Lung microvascular endothelial cell (primary cell): ENCODE results near the gene LRRC74A. TPM values are rescaled to one million over a fixed set of nuclear protein-coding genes. Genes with fewer than 3 reads are reported as not detected.

Experiments used
- DNase-seq, 2 donors: peaks; one replicate each; pipeline versions ENCODE4 v3.0.0 to v3.0.0-alpha.2; 2010; ENCODE audit warnings: low read depth in 2 of 2
- total RNA-seq: library from RNA; depleted of rRNA; stranded (reverse); fragments of >200 nt; gene quantifications from 2 replicates; pipeline ENCODE4 v1.2.1, GENCODE V29; 2014

LRRC74A gene
- total RNA-seq, 1 donor from 2014 or later, result not detected

DNA sequence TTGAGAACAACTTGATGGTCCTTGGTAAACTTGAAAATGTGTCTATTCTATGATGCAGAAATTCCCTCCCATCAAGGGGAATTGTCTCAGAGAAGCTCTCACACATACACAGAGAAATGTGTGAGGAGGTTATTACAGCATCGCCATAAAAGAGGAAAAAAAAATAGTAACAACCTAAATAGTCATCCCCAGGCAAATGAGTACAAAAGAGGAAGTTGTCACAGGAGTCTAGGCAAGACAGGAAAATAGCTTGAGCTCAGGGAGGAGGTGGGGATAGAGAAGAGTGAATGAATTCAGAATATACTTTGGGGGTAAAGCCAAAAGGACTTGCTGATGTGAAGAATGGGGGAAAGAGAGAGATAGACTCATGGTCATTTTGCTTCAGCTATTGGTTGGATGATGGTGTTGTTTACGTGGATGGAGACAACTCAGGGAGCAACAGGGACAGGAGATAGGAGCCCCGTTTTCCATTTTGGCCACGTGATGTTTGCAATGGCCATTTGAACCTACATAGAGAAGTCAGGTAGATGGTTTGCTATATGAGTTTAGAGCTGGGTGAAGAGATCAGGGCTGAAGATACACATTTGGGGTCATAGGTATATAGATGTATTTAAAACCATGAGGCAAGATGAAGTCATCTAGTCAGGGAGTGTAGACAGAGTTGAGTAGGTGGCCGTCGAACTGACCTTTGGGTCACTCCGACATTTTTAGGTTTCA lies 20.3 kb downstream of the LRRC74A start:
- DNase-seq, result no peak

DNA sequence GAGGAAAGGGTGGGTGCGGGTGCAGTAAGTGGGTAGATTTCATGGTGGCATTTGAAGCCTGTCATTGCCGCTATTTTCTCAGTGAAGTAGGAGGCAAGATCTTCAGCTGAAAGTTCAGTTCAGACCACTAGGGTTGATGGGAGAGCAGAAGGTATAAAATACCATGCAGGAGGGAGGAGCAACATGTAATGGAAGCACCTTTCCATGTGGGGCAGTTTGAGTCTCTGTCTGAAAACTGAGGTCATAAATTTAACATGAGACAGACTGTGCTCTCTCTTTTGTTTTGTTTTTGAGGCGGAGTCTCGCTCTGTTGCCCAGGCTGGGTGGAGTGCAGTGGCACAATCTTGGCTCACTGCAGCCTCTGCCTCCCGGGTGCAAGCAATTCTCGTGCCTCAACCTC lies 22.7 kb downstream of the LRRC74A start:
- no peak for DNase-seq

DNA sequence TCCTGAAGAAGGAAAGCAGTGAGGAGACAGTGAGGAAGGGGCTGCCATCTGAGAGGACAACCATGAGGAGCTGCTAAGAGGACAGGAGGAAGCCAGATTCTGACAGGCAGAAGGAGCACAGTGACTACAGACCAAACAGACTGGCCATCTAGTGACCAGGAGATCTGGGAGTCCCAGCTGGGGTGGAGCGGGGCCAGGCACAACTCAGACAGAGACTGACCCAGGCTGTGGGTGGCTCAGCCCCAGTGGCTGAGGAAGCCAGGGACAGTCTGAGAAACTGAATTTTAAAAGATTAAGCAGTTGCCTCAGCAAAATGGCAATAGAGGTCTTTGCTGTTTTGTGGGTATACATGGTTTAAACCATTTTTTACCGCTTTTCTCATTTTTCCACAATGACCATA lies 28.9 kb downstream of the LRRC74A start:
- DNase-seq, result no peak

DNA sequence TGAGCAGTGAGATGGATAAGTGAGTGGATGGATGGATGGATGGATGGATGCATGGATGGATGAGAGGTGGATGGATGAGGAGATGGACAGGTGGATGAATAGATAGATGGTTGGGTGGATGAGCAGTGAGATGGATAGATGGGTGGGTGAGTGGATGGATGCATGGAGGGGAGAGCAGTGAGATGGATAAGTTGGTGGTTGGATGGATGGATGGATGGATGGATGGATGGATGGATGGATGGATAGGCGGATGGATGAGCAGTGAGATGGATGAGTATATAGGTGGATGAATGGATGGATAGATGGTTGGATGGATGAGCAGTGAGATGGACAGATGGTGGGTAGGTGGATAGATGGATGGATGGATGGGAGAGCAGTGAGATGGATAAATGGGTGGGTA lies 30.6 kb downstream of the LRRC74A start:
- DNase-seq, result no peak

DNA sequence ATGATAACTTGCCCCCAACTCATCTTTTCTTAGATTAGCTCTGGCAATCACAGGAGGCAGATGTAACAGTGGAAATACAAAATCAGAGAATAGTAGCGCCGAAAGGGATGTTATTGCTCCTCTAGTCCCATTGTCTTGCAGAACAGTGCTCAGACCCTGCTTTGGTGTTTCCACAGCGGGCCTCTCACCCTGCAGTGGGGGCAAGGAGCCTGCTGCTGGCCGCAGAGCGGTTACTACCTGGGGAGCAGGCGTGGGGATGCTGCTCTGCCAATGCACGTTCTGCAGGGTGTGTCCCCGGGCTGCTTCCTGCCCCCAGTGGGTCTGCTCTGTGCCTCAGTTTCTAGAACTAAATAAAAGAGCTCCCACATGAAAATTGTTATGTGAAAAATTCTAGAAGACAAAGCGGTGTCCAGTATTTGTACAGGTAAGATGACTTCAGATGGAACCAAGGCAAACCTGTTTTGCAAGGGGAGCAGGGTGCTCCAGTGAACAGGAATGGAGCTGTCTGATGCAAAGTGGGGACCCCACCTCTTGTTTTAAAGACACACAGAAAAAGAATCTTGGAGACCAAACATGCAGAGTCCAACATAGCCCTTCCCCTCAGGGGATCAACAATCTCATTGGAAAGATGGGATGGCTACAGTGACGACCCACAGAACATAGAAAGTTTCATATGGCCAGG lies 35.5 kb downstream of the LRRC74A start:
- DNase-seq, result no peak

DNA sequence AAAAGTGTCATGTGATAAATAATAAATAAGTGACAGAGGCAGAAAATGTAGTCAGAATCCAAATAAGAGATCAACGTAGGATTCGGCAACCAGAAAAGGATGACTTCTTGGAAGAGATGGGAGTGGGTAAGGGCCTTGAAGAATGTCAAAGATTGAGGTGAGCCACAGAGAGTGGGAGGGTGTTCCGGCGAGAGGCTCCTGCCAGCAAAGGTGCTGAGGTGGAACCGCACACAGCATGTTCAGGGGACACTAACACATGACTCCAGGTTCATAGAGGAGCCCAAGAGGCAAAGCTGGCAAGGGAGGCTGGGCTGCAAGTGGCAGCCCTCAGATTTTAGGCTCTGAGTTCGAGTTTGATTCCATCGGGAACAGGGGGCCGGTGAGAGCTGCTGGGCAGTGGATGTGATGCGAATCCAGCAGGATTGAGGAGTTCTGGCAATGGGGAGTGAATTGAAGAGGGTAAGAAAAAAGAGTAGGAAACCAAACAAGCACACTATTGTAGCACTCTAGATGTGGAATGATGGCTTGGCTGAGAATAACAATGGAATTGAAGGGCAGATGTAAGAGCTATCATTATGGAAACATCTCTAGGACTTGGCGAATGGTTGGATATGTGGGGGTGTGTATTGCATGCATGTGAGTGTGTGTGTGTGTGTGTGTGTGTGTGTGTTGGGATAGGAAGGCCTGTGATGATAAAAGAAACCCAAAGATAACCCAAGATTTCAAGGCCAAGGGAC lies 36.5 kb downstream of the LRRC74A start:
- DNase-seq, result peak in 1 of 2 donors; percentile 19

DNA sequence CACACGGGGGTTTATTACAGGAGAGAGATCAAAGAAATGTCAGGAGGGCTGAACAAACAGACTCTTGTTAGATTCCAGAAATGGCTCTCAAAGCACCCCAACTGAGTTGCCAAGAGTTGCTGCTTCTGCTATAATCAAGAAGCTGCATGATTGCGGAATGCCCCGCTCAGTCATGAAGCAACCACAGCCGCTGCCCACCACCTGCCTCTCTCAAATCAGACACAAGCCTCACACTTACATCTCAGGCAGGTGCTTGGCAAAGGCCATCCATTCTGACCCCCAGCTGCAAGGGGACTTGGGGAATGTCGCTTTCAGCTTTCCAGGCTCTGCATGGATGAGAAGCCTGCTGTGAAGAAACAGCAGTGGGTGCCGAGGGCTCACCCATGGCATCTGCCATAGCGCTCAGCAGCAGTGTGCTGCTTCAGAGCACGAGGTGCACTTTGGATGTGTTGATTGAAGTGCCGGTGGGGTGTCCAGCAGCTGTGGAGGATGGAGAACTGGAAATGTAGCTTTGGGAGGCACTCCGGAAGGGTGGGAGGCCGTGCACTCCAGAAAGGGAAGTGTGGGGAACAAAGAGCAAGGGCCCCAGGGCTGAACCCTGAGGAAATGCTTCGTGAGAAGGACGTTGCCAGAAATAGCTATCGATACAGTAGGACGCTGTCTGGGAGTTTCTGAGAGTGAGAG lies 37.7 kb downstream of the LRRC74A start:
- peak; percentile 11 to 56 for DNase-seq

DNA sequence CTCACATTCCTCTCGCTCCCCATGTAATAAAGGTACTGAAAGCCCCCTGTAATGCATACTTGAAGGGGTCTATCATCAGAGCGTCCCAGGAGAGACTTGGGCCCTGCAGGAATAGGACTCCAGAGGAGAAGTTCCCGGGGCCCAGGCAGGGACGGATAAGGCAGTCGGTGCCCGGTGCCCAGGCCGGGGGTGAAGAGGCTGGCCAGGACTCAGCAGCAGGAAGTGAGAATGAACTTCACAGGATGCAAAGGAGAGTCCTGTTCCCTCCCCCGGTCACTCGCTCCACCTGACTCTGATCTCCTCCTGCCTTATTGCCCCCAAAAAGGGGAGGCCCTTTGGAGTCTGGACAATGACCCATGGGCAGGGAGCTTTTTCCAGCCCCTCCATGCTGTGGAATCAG lies 40.2 kb downstream of the LRRC74A start:
- no peak for DNase-seq

DNA sequence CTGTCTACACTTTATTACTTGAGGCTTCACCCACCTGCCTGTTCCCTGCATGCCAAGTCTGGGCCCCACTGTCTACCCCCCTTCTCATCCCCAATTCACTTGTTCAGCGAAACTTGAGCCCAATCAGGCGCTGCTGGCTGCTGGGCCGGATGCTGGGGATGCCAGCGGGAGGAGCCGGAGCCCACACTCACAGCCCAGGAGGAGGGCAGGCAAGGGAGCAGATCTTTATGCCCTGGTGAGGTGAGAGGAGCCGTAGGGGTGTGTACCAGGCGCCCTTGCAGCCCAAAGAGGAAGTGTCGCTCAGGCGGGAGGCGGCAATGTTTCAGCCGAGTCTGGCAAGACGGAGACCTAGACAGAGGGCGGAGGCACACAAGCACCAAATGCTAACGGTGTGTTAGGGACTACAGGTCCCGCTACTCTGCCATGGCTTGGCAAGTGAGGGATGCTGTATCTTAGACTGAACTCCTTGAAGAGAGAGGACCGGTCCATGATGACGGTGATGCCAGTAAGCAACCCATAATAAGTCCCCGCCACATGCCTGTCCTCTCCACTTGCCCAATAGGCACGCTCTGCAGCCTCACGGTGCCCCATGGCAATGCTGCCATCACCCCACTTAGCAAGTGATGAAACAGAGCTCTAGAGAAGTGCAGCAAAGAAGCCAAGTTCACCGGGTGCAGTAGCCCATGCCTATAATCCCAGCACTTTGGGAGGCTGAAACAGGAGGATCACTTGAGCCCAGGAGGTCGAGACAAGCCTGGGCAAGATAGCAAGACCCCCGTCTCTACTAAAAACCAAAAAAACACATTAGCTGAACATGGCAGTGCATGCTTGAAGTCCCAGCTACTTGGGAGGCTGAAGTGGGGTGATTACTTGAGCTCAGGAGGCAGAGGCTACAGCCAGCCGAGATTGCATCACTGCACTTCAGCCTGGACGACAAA lies 41.6 kb downstream of the LRRC74A start:
- DNase-seq, result no peak

DNA sequence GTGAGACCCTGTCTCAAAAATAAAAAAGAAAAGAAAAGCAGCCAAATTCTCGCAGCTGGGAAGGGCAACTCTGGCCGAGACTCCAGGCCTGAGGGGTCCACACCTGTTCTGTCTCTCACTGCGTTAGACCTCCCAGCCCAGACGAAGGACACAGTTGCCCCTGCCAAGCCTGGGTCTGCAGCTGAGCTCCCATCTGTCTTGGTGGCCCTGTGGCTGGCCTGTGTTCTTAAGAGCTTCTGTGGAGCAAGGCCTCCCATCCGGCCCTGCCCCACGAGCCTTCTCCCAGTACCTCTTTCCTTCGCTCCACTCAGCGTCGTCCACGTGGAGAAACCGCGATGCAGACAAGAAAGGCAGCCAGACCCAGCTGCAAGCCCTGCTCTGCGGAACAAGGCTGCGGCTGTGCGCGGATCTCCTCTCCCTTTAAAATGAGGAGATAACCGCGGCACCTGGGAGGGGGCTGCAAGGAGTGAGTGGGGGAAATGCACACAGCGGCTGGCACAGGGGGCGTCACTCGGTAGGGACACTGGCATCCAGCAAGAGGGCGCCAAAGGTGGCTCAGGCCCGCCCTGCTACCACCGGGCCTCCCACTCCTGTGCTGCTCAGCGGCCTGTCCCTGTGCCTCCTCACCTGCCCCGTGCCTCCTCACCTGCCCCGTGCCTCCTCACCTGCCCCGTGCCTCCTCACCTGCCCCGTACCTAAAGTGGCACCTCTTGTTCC lies 42.4 kb downstream of the LRRC74A start:
- DNase-seq, result no peak

DNA sequence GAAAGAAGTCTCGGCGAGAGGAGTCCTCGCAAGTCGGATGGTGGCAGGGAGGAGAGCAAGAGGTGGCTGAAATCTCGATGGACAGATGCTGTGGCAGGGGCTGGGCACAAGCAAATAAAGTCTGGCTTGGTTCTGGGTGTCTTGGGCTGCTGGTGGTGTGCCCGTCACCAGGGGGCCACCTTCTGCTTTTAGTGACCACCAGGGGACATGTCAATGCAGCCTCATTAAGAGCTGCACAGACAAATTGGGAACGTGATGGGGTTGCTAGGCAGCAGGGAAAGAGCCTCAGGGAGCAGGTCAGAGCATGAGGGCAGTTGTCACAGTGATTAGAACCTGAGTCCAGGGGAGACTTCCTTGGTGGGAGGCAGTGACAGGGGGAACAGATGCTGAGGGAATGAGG lies 44.0 kb downstream of the LRRC74A start:
- peak in 1 of 2 donors; percentile 39 for DNase-seq

DNA sequence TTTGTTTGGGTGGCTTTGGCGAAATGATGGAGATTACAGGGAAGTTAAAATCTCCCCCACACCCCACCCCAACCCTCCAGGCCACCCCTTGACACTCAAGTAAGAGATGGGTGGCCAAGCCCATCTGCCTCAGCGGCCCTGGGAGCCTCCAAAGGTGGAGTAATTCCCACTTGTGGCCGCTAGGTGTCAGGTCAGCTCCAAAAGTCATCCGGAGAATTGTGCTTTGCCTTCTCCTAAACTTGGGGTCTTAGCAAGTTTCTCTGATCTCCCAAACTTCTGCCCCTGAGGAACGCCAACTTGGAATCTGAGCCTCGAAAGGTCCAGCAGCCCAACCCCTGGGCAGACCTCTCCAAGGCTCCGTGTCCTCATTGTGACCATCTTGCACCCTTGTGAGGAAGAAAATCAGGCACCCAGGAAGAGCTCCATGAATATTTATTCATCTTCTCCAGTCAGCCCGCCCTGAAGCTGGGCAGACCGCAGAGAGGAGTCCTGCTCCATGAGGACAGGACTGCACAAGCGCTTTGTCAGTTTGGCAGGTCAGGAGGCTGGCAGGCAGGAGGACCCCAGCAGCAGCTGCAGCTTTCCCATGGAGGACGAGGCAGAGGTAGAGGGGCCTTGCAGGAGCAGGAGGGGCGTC lies 46.7 kb downstream of the LRRC74A start:
- DNase-seq, result peak; percentile 52 to 60

DNA sequence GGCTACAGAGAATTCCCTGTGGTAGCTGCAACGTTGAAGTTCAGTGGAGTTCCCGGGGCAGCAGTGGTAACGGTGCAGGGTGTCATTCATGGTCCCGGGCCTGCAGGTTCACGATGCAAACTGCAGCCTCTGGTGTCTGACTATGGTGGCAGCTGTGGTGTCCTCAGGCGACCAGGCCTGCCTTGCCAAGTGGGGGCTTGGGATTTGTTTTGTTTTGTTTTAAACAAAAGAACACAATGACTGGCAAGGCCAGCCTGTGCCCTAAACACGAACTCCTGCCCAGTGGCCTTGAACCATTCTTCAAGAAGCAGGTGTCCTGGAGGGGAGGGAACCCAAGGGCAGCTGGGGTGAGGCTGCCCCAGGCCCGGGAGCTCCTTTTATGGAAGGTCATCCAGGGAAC lies 48.5 kb downstream of the LRRC74A start:
- no peak for DNase-seq

DNA sequence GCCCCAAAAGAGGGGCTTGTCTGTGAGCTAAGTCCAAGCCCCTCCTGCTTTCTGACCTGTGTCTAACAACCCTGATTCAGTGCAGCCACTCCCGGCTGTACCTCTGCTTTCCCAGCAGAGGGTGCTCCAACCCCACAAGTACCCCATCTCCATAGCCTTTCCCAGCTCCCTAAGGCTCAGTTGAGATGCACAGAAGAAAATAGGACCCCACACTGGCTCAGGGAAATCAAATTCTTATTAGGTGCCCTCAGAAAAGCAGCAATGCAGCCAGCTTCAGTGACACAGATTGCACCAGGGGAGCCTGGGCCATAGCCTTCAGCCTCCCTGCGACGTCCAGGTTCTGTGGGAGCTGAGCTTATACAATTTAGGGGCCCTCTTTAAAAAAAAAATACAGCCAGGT lies 49.9 kb downstream of the LRRC74A start:
- peak; percentile 77 to 79 for DNase-seq

DNA sequence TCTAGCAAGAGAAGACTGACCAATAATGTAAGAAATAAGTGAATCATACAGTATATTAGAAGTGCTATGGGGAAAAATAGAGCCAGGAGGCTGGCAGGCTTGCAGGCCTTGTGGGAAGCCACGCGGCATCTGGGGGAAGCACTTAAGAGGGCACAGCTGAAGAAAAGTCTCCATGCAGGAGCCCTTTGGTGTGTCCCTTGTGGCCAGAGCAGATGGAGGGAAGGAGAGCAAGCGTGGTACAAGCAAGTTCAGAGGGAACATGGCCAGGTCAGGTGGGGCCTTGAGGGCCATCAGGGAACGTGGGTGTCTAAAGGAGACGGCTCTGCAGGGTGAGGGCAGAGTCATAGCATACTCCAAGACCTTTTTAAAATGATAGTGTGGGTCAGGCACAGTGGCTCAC lies 51.7 kb downstream of the LRRC74A start:
- DNase-seq, result no peak

DNA sequence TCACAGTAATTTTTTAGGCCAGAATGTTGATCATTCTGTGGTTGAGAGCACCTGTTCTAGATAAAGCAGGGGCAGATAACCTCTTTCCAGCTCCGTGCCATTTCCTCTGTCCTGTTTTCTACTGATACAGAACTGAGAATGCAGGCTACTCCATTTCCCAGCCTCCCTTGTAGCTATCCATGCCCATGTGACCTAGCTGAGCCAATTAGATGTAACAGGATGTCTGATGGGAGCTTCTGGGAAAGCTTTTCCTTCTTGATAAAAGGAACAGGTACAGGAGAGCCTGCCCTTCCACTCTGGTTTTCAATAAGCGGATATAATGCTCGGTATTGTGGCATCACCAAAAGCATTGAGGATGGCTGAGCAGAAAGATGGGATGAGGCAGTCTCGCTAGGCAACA lies 54.2 kb downstream of the LRRC74A start:
- DNase-seq, result peak in 1 of 2 donors; percentile 16

DNA sequence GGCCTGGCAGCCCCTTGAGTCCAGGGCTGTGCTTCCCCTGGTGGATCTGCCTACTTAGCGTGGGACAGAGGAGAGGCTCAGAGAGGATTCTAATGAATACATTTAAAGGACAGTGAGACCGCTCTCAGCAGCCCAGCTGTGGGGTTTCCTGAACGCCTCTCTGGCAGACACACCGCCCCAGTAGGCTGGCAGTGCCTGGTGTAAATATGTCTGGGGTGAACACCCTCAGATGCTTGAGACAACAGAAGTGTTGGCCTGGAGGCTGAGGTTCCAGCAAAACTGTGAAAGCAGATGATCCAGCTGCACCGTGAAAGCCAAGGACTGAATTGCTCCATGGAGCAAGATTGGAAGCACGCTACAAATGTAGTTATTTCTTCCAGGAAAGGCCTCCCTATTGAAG lies 55.1 kb downstream of the LRRC74A start:
- no peak for DNase-seq

DNA sequence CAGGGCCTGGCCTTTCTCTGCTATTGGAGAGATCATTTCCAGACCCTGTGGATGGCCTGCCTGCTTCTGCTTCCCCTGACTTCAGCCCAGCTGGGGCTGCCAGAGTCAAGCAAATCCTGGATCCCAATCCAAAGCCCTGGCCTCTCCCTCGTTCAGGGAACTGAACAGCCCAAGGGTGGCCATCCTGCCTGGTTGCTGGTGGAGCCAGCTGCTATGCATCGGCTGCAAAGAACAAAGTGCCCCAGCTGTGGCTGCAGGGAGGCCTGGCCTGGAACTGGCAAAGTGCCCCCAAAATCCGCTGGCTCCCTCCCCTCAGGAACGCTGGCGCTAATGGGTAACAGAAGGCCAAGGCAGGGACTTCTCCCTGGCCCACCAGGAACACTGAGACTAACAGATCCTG lies 56.4 kb downstream of the LRRC74A start:
- no peak for DNase-seq

DNA sequence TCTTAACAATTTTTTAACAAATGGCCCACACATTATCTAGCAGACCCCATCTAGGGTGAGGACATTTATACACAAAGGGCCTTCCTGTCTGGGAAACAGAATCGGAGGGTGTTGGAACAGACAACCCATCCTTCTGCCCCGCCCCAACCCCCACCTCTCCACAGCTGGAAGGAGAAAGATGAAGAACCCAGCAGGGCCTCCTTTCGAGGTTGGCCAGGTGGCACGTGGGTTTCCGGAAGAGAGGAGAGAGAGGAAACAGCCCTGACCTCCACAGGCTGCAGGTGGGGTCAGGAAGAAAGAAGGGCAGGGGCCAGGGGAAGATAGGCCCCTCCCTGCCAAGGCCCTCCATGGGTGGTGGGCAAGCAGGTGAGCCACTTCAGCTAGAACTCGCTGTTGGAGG lies 57.2 kb downstream of the LRRC74A start:
- no peak for DNase-seq

DNA sequence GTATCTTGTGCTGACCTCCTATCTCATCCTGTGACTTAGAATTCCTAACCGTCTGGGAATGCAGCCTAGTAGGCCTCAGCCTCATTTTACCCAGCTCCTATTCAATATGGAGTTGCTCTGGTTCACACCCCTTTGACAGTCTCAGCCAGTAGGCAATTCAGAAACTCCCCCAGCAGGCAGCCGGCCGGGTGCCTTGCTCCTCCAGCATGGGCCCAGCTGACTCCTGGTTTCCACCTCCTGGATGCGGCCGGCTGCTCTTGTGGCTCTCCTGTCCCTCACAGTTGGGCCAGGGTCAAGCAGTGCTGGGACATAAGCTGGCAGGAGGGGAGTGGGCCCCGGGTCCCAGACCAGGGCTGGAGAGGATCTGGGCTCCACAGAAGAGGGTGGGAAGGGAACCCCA lies 58.2 kb downstream of the LRRC74A start:
- no peak for DNase-seq
